HG02870 (cell line): Measurements from ENCODE around the gene ACLY.
"Not testable (repeated sequence)": the region's sequence is repeated elsewhere in the genome, so short reads cannot be mapped to it uniquely, and the experiment has no call there.

Experiments
- ATAC-seq: cut with Tn5 transposase; IDR thresholded peaks from one replicate; pipeline ENCODE4 v1.9.1; 2021; ENCODE audit warnings: mild to moderate bottlenecking, moderate library complexity; ENCODE audit not compliant: unreplicated experiment

ACLY gene

GRCh38 chr17:41941168-41941567 is 22.4 kb upstream of the ACLY start:
- ATAC-seq, result no peak

GRCh38 chr17:41939693-41940090 is 20.9 kb upstream of the ACLY start:
- no peak for ATAC-seq

GRCh38 chr17:41939044-41939692 is 20.4 kb upstream of the ACLY start:
- no peak for ATAC-seq

- no peak for ATAC-seq
These were observed 19.5 kb upstream of the ACLY start for GRCh38 chr17:41937970-41938954.

- no peak for ATAC-seq
These were observed 16.9 kb upstream of the ACLY start for GRCh38 chr17:41935641-41936040.

GRCh38 chr17:41932816-41933389 is 14.2 kb upstream of the ACLY start:
- no peak for ATAC-seq

GRCh38 chr17:41931715-41932114 is 13.0 kb upstream of the ACLY start:
- not testable (repeated sequence) for ATAC-seq

GRCh38 chr17:41930833-41931156 is 12.0 kb upstream of the ACLY start:
- peak; percentile 17 for ATAC-seq

GRCh38 chr17:41930009-41930832 is 11.5 kb upstream of the ACLY start, which contains the start of gene ODAD4:
TSS of gene ODAD4 (plus strand) at chr17:41930617. CDS start at chr17:41930724, 107 bp downstream.
- peak; percentile 82 for ATAC-seq

- no peak for ATAC-seq
These were observed 10.0 kb upstream of the ACLY start for GRCh38 chr17:41928693-41929251.

- no peak for ATAC-seq
These were observed 7.3 kb upstream of the ACLY start for GRCh38 chr17:41925991-41926590.

- no peak for ATAC-seq
These were observed 1.8 kb upstream of the ACLY start for GRCh38 chr17:41920580-41920955.

GRCh38 chr17:41919840-41920579 is 1.3 kb upstream of the ACLY start:
- no peak for ATAC-seq

GRCh38 chr17:41919165-41919817 is 540 bp upstream of the ACLY start:
- ATAC-seq, result no peak

GRCh38 chr17:41917679-41918313 is 955 bp downstream of the ACLY start:
- ATAC-seq, result no peak

- no peak for ATAC-seq
These were observed 1.6 kb downstream of the ACLY start for GRCh38 chr17:41917192-41917591.

- ATAC-seq, result no peak
These were observed 3.2 kb downstream of the ACLY start for GRCh38 chr17:41915566-41915965.

- no peak for ATAC-seq
These were observed 3.7 kb downstream of the ACLY start for GRCh38 chr17:41915020-41915419.

GRCh38 chr17:41914358-41914766 is 4.4 kb downstream of the ACLY start:
- no peak for ATAC-seq
